NT2/D1 (cell line): ENCODE data around the gene BBX.

Experiments
- DNase-seq: peaks from one replicate; pipeline ENCODE4 v3.0.0-alpha.2; 2011; ENCODE audit warnings: low read depth, low spot score
- H3K27me3 ChIP-seq: 2 replicates; pipeline ENCODE4 v1.6.0; 2011; ENCODE audit warnings: mild to moderate bottlenecking; ENCODE audit not compliant: insufficient read length, insufficient read depth
- H3K36me3 ChIP-seq: 2 replicates; pipeline ENCODE4 v1.6.1; 2011; ENCODE audit warnings: mild to moderate bottlenecking, low read length, mixed read lengths; ENCODE audit not compliant: insufficient read depth, insufficient read length
- H3K4me1 ChIP-seq: 2 replicates; pipeline ENCODE4 v1.5.1; 2011; ENCODE audit not compliant: insufficient read depth, insufficient read length
- H3K4me3 ChIP-seq: 2 replicates; pipeline ENCODE4 v1.5.1; 2011; ENCODE audit warnings: low read depth; ENCODE audit not compliant: insufficient read length
- H3K9ac ChIP-seq: 2 replicates; pipeline ENCODE4 v1.6.0; 2011; ENCODE audit warnings: low read depth; ENCODE audit not compliant: insufficient read length
- H3K9me3 ChIP-seq: 2 replicates; pipeline ENCODE4 v1.5.1; 2011; ENCODE audit warnings: mild to moderate bottlenecking, low read length; ENCODE audit not compliant: insufficient read depth
- SUZ12 ChIP-seq: IDR thresholded peaks from 2 replicates; pipeline ENCODE4 v1.6.1; 2011; ENCODE audit not compliant: insufficient read length, insufficient read depth; ENCODE audit errors: extremely low read depth
- YY1 ChIP-seq: IDR thresholded peaks from 2 replicates; pipeline ENCODE4 v1.6.1; 2011; ENCODE audit not compliant: insufficient read length, insufficient read depth
- ZNF274 ChIP-seq: IDR thresholded peaks from 2 replicates; pipeline ENCODE4 v1.6.1; 2011; ENCODE audit warnings: mild to moderate bottlenecking, low read depth, low read length

Gene BBX

DNA sequence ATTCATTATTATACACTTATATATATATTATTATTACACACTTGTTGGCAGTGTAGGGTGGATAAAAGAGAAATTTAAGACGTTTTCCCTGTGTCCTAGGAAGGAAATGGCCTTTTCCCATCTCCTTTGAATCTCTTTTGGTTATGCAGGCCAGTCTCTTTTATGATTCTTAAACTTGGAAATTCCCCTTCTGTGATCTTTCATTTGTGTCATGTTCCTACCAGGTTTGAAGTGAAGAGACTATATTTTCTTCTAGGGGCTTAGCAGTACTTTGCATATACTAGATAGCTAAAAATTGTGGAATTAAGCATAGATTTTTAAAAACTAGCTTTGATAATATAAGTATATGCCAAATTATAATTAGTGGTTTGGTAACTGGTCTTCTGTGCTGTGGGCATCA, 58.5 kb downstream of the BBX start:
- TF ChIP-seq YY1, result no peak
- no peak overlapping the region for H3K4me3 ChIP-seq
- H3K9me3 ChIP-seq, result no peaks in the 10 kb centered on the region
- H3K4me1 ChIP-seq, result no peaks in the 10 kb centered on the region
- DNase-seq, result no peak
- no peak overlapping the region for H3K9ac ChIP-seq
- H3K36me3 ChIP-seq, result peaks cover 4% of the 10 kb centered on the region
- H3K27me3 ChIP-seq, result no peaks in the 10 kb centered on the region

DNA sequence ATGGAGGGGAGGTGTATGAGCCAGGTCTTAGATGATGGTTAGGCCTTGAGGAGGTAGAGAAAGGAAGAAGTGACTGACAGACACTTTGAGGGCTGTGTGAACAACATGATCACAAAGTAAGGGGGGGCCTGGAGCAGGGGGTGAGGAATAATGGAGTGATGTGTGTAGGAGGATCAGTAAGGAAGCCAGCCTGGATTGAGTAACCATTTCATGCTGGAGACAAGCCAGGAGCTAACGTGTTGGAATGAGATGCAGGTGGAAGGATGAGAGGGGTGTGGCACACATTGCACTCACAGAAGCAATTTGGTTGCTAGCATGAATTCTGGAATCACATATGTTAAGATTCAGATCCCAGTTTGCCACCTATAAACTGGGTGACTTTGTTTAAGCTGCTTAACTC, 65.5 kb downstream of the BBX start:
- no peak for DNase-seq
- Histone ChIP-seq H3K9me3 (no peaks in the 10 kb centered on the region), H3K4me3 (no peak overlapping the region), H3K36me3 (peaks cover 4% of the 10 kb centered on the region), H3K27me3 (no peaks in the 10 kb centered on the region), H3K9ac (no peak overlapping the region), H3K4me1 (no peaks in the 10 kb centered on the region)
- TF ChIP-seq SUZ12 (no peak), ZNF274 (no peak), YY1 (no peak)

- DNase-seq, result no peak
- no peak overlapping the region for H3K9ac ChIP-seq
- H3K4me3 ChIP-seq, result no peak overlapping the region
- TF ChIP-seq YY1 (no peak), SUZ12 (no peak), ZNF274 (no peak)
- H3K27me3 ChIP-seq, result no peaks in the 10 kb centered on the region
- H3K4me1 ChIP-seq, result no peaks in the 10 kb centered on the region
- H3K36me3 ChIP-seq, result peaks cover 4% of the 10 kb centered on the region
- H3K9me3 ChIP-seq, result no peaks in the 10 kb centered on the region
Observed at GRCh38 chr3:107589454-107589853, 66.7 kb downstream of the BBX start.

- Histone ChIP-seq H3K36me3 (no peaks in the 10 kb centered on the region), H3K27me3 (no peaks in the 10 kb centered on the region), H3K4me3 (no peak overlapping the region), H3K9me3 (no peaks in the 10 kb centered on the region), H3K4me1 (no peaks in the 10 kb centered on the region), H3K9ac (no peak overlapping the region)
- DNase-seq, result no peak
- TF ChIP-seq SUZ12 (no peak), YY1 (no peak), ZNF274 (no peak)
Observed at GRCh38 chr3:107590786-107591185, 68.0 kb downstream of the BBX start.

DNA sequence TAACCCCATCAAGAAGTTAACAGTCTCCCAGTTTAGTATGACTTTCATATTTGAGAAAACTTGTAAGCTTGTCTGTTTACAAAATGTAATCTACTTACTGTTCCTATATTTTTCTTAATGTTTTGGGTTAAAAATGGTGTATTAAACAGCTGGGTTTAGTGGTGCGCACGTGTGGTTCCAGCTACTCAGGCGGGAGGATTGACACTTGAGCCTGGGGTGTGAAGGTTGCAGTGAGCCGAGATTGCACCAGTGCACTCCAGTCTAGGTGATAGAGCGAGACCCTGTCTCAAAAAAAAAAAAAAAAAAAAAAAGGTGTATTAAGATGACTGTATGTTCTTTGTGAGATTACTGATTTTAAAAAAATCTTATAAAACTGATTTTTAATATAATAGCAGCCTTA, 69.3 kb downstream of the BBX start:
- TF ChIP-seq YY1, result no peak
- TF ChIP-seq SUZ12, result no peak
- no peak for TF ChIP-seq ZNF274
- DNase-seq, result no peak
- Histone ChIP-seq H3K4me1 (no peaks in the 10 kb centered on the region), H3K9me3 (no peaks in the 10 kb centered on the region), H3K27me3 (no peaks in the 10 kb centered on the region), H3K4me3 (no peak overlapping the region), H3K9ac (no peak overlapping the region), H3K36me3 (no peaks in the 10 kb centered on the region)

GRCh38 chr3:107594870-107595269, 72.1 kb downstream of the BBX start:
- DNase-seq, result no peak
- Histone ChIP-seq H3K36me3 (no peaks in the 10 kb centered on the region), H3K4me3 (no peak overlapping the region), H3K9ac (no peak overlapping the region), H3K4me1 (no peaks in the 10 kb centered on the region), H3K9me3 (no peaks in the 10 kb centered on the region), H3K27me3 (no peaks in the 10 kb centered on the region)
- TF ChIP-seq ZNF274, result no peak

DNA sequence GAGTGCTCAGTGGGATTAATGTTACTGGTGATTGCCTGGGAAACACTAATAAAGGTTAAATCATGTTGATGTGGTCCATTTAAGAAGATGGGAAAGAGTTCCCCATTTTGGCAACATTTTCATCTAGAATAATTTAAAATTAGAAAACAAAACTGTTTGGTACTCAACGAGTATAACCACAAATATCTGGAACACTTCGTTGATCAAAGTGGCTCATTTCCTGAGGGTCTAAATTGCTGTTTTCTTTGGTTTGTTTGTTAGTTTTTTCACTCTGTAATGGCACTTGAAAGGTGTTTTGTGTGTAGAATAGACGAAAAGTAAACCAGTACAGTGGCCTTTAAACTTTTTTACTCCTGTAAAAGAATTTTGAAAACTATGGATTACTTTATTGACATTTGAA, 73.9 kb downstream of the BBX start:
- H3K4me3 ChIP-seq, result no peak overlapping the region
- H3K4me1 ChIP-seq, result no peaks in the 10 kb centered on the region
- no peak overlapping the region for H3K9ac ChIP-seq
- no peaks in the 10 kb centered on the region; the same call in 1 of the 2 replicates for H3K9me3 ChIP-seq
- H3K36me3 ChIP-seq, result no peaks in the 10 kb centered on the region
- no peaks in the 10 kb centered on the region for H3K27me3 ChIP-seq
- TF ChIP-seq SUZ12, result no peak
- TF ChIP-seq ZNF274, result no peak
- TF ChIP-seq YY1, result no peak
- DNase-seq, result no peak

- Histone ChIP-seq H3K9ac (no peak overlapping the region), H3K9me3 (peaks cover 4% of the 10 kb centered on the region; the same call in 1 of the 2 replicates), H3K4me3 (no peak overlapping the region), H3K4me1 (no peaks in the 10 kb centered on the region), H3K27me3 (no peaks in the 10 kb centered on the region), H3K36me3 (no peaks in the 10 kb centered on the region)
- no peak for DNase-seq
- TF ChIP-seq ZNF274 (no peak), YY1 (no peak), SUZ12 (no peak)
Observed at GRCh38 chr3:107598926-107599771, 76.4 kb downstream of the BBX start.
